ENCODE measurements around the gene SELPLG.
"Not testable (repeated sequence)": the region's sequence is repeated elsewhere in the genome, so short reads cannot be mapped to it uniquely, and the experiment has no call there.

Gene SELPLG

DNA sequence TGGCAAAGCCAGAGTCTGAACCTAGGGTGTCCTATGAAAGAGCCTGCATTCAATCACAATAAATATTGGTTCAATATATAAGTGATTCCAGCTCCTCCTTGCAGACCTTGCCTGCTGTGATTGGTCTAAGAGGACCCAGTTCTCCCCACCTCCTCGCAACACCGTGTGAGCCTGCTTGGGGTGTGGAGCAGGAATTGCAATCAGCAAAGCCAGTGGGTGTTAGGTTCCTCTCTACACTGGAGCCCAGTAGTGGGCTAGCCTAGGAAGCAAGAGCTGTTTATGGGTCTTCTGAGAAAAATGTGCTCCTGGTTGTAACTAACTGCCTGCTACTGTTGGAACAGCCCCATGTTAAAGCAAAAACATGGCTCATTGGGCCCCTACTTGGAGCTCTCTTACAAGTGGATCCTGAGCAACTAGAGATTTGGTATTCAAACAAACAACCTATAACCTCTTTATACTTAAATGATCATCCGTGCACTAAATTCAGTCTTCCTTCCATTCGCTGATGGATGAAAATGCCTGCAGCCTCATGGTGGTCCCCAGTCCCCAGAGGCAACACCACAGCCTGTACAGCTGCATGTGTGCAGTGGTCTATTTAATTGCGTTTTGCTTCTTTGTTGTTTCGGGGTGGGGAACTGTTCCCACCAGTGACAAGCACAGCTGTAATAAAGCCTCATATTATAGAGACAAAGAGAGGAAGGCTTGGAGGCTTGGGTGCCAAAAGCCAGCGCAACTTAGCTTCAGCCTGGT is 3.7 kb upstream of the SELPLG start:
- no peaks in the 10 kb centered on the region for H3K27me3 ChIP-seq (ENCODE audit: insufficient read depth, low read depth, severe bottlenecking)
- H3K36me3 ChIP-seq: no peaks in the 10 kb centered on the region
- TF ChIP-seq, protein P1, sequence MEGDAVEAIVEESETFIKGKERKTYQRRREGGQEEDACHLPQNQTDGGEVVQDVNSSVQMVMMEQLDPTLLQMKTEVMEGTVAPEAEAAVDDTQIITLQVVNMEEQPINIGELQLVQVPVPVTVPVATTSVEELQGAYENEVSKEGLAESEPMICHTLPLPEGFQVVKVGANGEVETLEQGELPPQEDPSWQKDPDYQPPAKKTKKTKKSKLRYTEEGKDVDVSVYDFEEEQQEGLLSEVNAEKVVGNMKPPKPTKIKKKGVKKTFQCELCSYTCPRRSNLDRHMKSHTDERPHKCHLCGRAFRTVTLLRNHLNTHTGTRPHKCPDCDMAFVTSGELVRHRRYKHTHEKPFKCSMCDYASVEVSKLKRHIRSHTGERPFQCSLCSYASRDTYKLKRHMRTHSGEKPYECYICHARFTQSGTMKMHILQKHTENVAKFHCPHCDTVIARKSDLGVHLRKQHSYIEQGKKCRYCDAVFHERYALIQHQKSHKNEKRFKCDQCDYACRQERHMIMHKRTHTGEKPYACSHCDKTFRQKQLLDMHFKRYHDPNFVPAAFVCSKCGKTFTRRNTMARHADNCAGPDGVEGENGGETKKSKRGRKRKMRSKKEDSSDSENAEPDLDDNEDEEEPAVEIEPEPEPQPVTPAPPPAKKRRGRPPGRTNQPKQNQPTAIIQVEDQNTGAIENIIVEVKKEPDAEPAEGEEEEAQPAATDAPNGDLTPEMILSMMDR (IDR thresholded peaks at IDR 0.05; ENCODE audit: low read depth, low read length): no peak
- H3K4me3 ChIP-seq (ENCODE audit: low read depth, low read length): no peak overlapping the region
- no peak overlapping the region for H3K27ac ChIP-seq
- no peak for DNase-seq
- H3K9me3 ChIP-seq (ENCODE audit: severe bottlenecking): no peaks in the 10 kb centered on the region

DNA sequence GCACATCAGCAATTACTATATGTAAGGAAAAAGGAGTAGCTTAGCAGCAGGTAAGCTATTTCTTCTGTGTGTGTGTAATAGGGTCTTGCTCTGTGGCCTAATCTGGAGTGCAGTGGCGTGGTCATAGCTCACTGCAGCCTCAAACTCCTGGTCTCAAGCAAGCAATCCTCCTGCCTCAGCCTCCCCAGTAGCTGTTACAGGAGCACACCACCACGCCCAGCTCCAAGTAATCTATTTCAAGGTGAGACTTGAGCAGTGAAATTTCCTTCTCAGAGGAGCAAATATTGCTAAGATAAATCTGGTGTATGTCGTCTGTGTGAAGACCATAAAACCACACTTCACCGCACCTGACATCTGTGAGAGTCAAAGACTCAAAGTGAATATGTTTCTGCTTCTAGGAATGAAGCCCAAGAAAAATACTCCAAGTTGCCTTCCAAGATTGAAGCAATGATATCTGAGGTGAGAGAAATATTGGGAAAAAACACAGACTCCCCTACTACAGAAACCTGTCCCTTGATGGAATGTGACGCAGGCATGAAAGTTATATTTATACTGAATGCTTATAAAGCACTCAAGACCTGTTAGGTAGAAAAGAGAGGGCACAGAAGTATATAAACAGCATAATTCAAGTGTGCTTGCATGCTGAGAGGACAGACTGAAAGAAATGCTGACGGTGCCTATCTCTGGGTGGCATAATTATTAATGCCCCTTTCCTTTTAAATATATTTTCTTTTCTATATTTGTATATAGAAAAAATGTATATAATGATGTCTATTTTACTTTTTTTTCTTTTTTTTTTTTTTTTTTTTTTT is 2.5 kb upstream of the SELPLG start:
- no peak overlapping the region for H3K4me3 ChIP-seq (ENCODE audit: low read depth, low read length)
- no peaks in the 10 kb centered on the region for H3K9me3 ChIP-seq (ENCODE audit: severe bottlenecking)
- no peak for DNase-seq
- no peaks in the 10 kb centered on the region for H3K36me3 ChIP-seq
- H3K27ac ChIP-seq: 0 out of 2 replicates have a peak overlapping the region, but pooled peaks have one; percentile 3
- TF ChIP-seq, protein P1 (IDR thresholded peaks at IDR 0.05; ENCODE audit: low read depth, low read length): no peak
- H3K27me3 ChIP-seq (ENCODE audit: insufficient read depth, low read depth, severe bottlenecking): no peaks in the 10 kb centered on the region

DNA sequence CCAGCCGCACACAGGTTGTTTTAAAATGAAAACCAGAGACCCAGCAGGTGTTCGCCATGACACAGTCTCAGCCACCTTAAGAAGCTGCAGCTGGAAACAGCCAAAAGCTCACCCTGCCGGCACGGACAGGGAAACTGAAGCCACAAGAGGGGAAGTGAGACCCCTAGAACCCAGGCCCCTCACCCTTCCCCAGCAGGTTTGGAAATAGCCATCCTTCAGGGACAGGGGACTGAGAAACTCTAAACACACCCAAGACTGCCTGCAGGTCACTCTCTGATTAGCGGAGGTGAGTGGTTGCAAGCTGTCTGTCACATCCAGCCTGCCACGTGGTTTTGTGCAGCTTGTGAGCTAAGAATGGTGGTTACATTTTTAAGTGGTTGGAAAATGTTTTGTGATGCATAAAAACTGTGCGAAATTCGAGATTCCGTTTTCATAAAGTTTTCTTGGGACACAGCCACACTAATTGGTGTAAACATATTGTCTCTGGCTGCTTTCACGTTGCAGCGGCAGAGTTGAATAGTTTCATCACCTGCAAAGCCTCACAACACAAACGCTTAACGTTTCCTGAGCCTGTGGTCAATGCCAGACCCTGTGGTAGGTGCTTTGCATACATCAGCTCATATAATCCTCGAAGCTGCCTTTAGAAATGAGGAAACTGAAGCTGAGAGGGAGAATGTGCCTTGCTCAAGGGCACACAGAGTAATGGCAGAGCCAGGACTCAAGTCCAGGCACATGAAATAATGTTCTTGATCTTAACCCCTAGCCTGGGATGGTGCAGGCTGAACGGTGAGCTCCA is 1.7 kb upstream of the SELPLG start:
- Histone ChIP-seq H3K36me3 (no peaks in the 10 kb centered on the region), H3K9me3 (ENCODE audit: severe bottlenecking) (no peaks in the 10 kb centered on the region), H3K4me3 (ENCODE audit: low read depth, low read length) (no peak overlapping the region), H3K27me3 (ENCODE audit: insufficient read depth, low read depth, severe bottlenecking) (no peaks in the 10 kb centered on the region), H3K27ac (0 out of 2 replicates have a peak overlapping the region, but pooled peaks have one; percentile 3)
- no peak for DNase-seq
- TF ChIP-seq, protein P1 (IDR thresholded peaks at IDR 0.05; ENCODE audit: low read depth, low read length): no peak

DNA sequence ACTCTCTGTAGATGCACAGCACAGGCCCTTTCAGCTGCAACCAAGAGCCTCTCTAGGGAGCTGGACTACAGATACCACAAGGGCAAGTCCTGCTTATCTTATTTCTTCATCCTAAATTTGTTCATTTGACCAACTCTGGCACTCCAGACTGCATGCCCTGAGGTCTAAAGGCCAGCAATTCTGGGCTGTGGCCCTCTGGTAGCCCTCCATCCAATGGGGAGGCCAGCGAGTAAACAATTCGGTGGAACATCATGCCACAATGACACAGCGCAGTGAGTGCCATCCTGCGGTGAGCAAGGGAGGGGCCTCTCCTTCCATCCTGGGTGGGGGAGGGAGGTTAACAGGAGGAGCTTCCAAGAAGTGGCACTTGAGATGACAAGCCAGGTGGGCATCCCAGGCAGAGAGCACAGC is 652 bp upstream of the SELPLG start:
- H3K27me3 ChIP-seq (ENCODE audit: insufficient read depth, low read depth, severe bottlenecking): no peaks in the 10 kb centered on the region
- no peaks in the 10 kb centered on the region for H3K9me3 ChIP-seq (ENCODE audit: severe bottlenecking)
- no peaks in the 10 kb centered on the region for H3K36me3 ChIP-seq
- H3K4me3 ChIP-seq (ENCODE audit: low read depth, low read length): no peak overlapping the region
- no peak for DNase-seq
- TF ChIP-seq, protein P1 (IDR thresholded peaks at IDR 0.05; ENCODE audit: low read depth, low read length): no peak
- H3K27ac ChIP-seq: no peak overlapping the region

DNA sequence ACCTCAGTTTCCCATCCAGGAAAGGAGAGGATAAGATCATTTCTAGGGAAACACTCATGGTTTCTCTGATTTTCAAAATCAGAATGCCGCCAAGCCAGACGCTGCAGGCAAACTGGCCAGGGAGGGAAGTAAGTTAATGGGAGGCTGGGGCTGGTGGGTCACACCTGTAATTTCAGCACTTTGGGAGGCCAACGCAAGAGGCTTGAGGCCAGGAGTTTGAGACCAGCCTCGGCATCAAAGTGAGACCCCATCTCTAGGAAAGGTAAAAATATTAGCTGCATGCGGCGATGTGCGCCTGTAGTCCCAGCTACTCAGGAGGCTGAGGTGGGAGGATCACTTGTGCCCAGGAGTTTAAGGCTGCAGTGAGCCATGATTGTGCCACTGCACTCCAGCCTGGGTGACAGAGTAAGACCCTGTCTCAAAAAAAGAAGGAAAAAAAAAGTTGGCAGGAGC is 587 bp downstream of the SELPLG start:
- no peak for DNase-seq
- Histone ChIP-seq H3K27ac (no peak overlapping the region), H3K9me3 (ENCODE audit: severe bottlenecking) (no peaks in the 10 kb centered on the region), H3K4me3 (ENCODE audit: low read depth, low read length) (no peak overlapping the region), H3K36me3 (no peaks in the 10 kb centered on the region), H3K27me3 (ENCODE audit: insufficient read depth, low read depth, severe bottlenecking) (no peaks in the 10 kb centered on the region)
- TF ChIP-seq, protein P1 (IDR thresholded peaks at IDR 0.05; ENCODE audit: low read depth, low read length): no peak

DNA sequence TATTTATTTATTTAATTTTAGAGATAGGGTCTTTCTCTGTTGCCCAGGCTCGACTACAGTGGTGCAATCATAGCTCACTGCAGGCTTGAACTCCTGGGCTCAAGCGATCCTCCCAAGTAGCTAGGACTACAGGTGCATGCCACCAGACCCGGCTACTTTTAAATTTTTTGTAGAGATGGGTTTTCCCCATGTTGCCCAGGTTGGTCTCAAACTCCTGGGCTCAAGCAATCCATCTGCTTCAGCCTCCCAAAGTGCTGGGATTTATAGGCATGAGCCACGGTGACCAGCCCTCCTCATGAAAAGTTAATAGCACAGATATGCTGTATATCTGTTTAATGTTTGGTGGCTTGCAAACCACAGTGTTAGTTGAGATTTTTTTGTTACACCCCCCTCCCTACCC is 2.4 kb downstream of the SELPLG start:
- H3K27me3 ChIP-seq (ENCODE audit: insufficient read depth, low read depth, severe bottlenecking); DNase-seq; H3K4me3 ChIP-seq (ENCODE audit: low read depth, low read length); H3K36me3 ChIP-seq; H3K27ac ChIP-seq; H3K9me3 ChIP-seq (ENCODE audit: severe bottlenecking): not testable (repeated sequence)
